T-cell (primary cell): Measurements from ENCODE around the gene TPSG1. TPM values are rescaled to one million over a fixed set of nuclear protein-coding genes. Genes with fewer than 3 reads are reported as not detected.
"Not testable (repeated sequence)": the region's sequence is repeated elsewhere in the genome, so short reads cannot be mapped to it uniquely, and the experiment has no call there.

Experiments used
- ATAC-seq, 4 experiments: fragments of 200-7000 bp in 3 of 4; fragments of 150-1000 bp in 1 of 4; cut with Tn5 transposase; replicated peaks in 1 of 4; 1 replicate in 3 of 4; 2 replicates in 1 of 4; pipeline ENCODE4 v1.10.0; 2021; ENCODE audit warnings: moderate library complexity in 3 of 4, mild to moderate bottlenecking in 2 of 4, moderate number of reproducible peaks in 1 of 4
- CTCF ChIA-PET, 2 donors: fragments of 300-600 bp; sonication (Branson Sonifier 250); formaldehyde crosslinking; loops; one replicate each; lab custom pipeline; 2022; ENCODE audit warnings: antibody characterized with exemption in 2 of 2; lab: Charles Lee
- POLR2A ChIA-PET, 2 donors: fragments of 300-600 bp; sonication (Branson Sonifier 250); formaldehyde crosslinking; loops; one replicate each; lab custom pipeline; 2022; ENCODE audit warnings: antibody characterized with exemption in 2 of 2; lab: Charles Lee
- DNase-seq, 35 experiments: peaks; one replicate each; pipeline versions ENCODE4 v3.0.0 to v3.0.0-alpha.2; 2013 to 2023
- H3K27ac ChIP-seq: one replicate; pipeline ENCODE4 v1.5.1; 2013; ENCODE audit warnings: low read length
- H3K27me3 ChIP-seq, 2 experiments: replicated peaks in 1 of 2; 1 replicate in 1 of 2; 2 replicates in 1 of 2; pipeline versions ENCODE4 v1.6.1 to v1.7.0; 2013; ENCODE audit warnings: low read length in 1 of 2, mixed read lengths in 1 of 2; ENCODE audit not compliant: control insufficient read depth in 2 of 2, insufficient read depth in 2 of 2; ENCODE audit errors: extremely low read depth in 1 of 2
- H3K36me3 ChIP-seq, 2 donors: 1 replicate in 1 of 2; 2 replicates in 1 of 2; pipeline versions ENCODE4 v1.6.1 to v1.7.0; 2013; ENCODE audit warnings: low read length in 1 of 2; ENCODE audit not compliant: control insufficient read depth in 2 of 2, insufficient read depth in 1 of 2; ENCODE audit errors: extremely low read depth in 1 of 2
- H3K4me1 ChIP-seq, 2 experiments: 1 replicate in 1 of 2; 2 replicates in 1 of 2; pipeline versions ENCODE4 v1.6.1 to v1.7.0; 2013; ENCODE audit warnings: low read length in 2 of 2, mixed read lengths in 1 of 2; ENCODE audit not compliant: insufficient read depth in 2 of 2, control insufficient read depth in 1 of 2; ENCODE audit errors: extremely low read depth in 1 of 2
- H3K4me3 ChIP-seq, 2 donors: 1 replicate in 1 of 2; 2 replicates in 1 of 2; pipeline versions ENCODE4 v1.5.1 to v1.7.0; 2013; ENCODE audit warnings: mild to moderate bottlenecking in 2 of 2, low read length in 1 of 2, moderate library complexity in 1 of 2; ENCODE audit not compliant: control insufficient read depth in 1 of 2; ENCODE audit errors: extremely low read depth in 1 of 2
- H3K9me3 ChIP-seq: 2 replicates; pipeline ENCODE4 v1.7.0; 2013
- H3K27ac Mint-ChIP-seq, 2 donors: one replicate each; pipeline ENCODE4 v1.8.0; 2020 to 2021; ENCODE audit warnings: mild to moderate bottlenecking in 2 of 2, mixed read lengths in 2 of 2
- H3K27me3 Mint-ChIP-seq, 2 donors: one replicate each; pipeline ENCODE4 v1.8.0; 2021 to 2022; ENCODE audit warnings: mixed read lengths in 2 of 2
- H3K36me3 Mint-ChIP-seq: one replicate; pipeline ENCODE4 v1.8.0; 2021; ENCODE audit warnings: mixed read lengths
- H3K4me1 Mint-ChIP-seq, 3 donors: one replicate each; pipeline ENCODE4 v1.8.0; 2020 to 2022; ENCODE audit warnings: mixed read lengths in 3 of 3, mild to moderate bottlenecking in 1 of 3
- H3K4me3 Mint-ChIP-seq, 3 donors: one replicate each; pipeline ENCODE4 v1.8.0; 2020 to 2022; ENCODE audit warnings: mild to moderate bottlenecking in 3 of 3, mixed read lengths in 3 of 3, moderate library complexity in 3 of 3
- H3K9me3 Mint-ChIP-seq, 3 donors: one replicate each; pipeline ENCODE4 v1.8.0; 2020 to 2022; ENCODE audit warnings: mixed read lengths in 3 of 3
- WGBS: methylation state at CpG from one replicate; pipeline ENCODE4 v1.1.5; 2013; ENCODE audit warnings: missing lambda C conversion rate; ENCODE audit not compliant: insufficient coverage; 5-methylcytosine and 5-hydroxymethylcytosine counted together
- total RNA-seq, 35 experiments: library from RNA in 6 of 35; stranded (reverse) in 6 of 35; fragments of 120-200 nt in 1 of 35; gene quantifications; one replicate each; pipeline versions ENCODE4 v1.2.1 to v1.2.4 and lab custom pipeline; 2013 to 2026

Gene TPSG1
- total RNA-seq, 5 donors from 2014 or later (not counting 1 experiment from before 2014, with no cell fraction given), result not detected

DNA sequence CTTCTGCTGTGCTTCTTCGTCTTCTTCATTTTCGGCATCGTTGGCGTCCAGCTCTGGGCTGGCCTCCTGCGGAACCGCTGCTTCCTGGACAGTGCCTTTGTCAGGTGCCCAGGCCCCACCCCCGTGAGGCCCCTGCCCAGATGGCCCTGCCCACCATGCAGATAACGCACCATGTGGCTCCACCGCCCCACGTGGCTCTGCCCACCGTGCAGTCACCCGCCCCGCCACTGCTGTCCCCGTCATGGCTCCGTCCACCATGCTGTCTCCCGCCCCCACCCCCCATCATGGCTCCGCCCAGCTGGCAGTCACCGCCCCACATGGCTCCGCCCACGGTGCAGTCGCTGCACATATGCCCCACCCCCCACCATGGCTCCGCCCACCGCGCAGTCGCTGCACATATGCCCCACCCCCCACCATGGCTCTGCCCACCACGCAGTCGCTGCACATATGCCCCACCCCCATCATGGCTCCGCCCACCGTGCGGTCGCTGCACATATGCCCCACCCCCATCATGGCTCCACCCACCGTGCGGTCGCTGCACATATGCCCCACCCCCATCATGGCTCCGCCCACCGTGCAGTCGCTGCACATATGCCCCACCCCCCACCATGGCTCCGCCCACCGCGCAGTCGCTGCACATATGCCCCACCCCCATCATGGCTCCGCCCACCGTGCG, 26.3 kb downstream of the TPSG1 start:
- H3K4me1 Mint-ChIP-seq, H3K27me3 Mint-ChIP-seq, H3K4me3 Mint-ChIP-seq, H3K27ac Mint-ChIP-seq, POLR2A ChIA-PET, CTCF ChIA-PET, H3K9me3 Mint-ChIP-seq, H3K4me3 ChIP-seq, H3K4me1 ChIP-seq, H3K27ac ChIP-seq, H3K36me3 Mint-ChIP-seq, H3K36me3 ChIP-seq, H3K9me3 ChIP-seq, ATAC-seq: not testable (repeated sequence)
- peaks cover 0 to 31% of the 10 kb centered on the region in 2 experiments for H3K27me3 ChIP-seq
- peak in 3 of 35 experiments; percentile 15 to 25 (median 16) for DNase-seq
- 93% methylated on average over 14 of the region's 44 CpGs for WGBS

DNA sequence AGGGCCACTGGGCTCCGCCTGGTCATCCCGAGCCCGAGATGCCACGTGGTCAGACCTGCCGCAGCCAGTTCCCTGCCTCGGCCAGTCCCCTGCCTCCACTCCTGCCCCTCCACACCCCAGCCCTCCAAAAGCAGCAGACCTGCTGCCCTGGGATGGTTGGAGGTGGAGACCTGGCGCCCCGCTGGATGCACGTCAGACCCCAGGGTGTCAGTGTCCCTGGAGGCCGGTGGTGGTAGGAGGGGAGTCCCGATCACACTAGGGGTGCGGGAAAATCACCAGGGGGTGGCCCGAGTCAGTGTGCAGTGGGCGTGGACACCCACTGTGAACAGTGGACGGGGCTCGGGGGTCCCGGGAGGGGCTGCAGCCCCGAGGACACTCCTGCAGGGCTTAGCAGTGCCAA, 26.9 kb downstream of the TPSG1 start:
- Histone ChIP-seq H3K27me3 (peaks cover 0 to 37% of the 10 kb centered on the region in 2 experiments), H3K36me3 (no peaks in the 10 kb centered on the region), H3K27ac (no peak overlapping the region), H3K4me1 (peaks cover 0 to 6% of the 10 kb centered on the region in 2 experiments), H3K4me3 (no peak overlapping the region), H3K9me3 (no peaks in the 10 kb centered on the region)
- 93% methylated on average over 12 of the region's 18 CpGs for WGBS
- Mint-ChIP-seq H3K9me3 (no peaks in the 10 kb centered on the region), H3K36me3 (no peaks in the 10 kb centered on the region), H3K4me3 (no peak overlapping the region), H3K4me1 (no peaks in the 10 kb centered on the region), H3K27ac (no peak overlapping the region), H3K27me3 (peaks cover 0 to under 1% of the 10 kb centered on the region in 2 donors)
- POLR2A ChIA-PET, result no interaction called here
- CTCF ChIA-PET, result no interaction called here
- no peak for DNase-seq
- ATAC-seq, result no peak

DNA sequence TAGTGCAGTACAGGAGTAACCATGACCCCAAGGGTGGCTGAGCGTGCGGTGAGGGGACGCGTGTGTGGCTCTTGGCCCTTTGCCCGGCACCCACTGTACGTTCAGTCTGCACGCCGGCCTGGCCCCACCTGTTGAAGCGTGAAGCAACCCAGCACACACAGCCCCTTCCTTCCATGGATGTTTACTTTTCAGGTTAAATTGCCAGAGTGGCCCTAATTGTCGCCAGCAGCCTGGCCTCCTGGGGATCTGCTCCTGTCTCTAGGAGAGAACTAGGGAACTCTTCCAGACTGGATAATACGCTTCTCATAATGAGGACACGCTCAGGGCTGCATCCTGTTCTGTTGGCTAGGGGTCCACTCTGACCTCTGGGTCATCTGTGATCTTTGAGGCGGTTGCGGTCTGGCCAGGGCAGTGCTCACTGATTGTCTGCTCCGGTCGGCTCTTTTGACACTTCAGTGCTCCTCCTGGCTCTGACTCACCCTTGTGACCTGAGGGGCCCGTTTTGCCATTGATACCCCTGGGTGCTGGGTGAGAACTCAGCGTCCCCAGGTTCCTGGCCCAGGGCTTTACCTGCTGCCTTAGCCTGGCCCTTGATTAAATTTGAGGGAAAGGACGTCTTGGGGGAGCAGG, 27.7 kb downstream of the TPSG1 start:
- 81% methylated on average over 15 of the region's 19 CpGs for WGBS
- no peaks in the 10 kb centered on the region for H3K4me1 Mint-ChIP-seq
- CTCF ChIA-PET, result no interaction called here

DNA sequence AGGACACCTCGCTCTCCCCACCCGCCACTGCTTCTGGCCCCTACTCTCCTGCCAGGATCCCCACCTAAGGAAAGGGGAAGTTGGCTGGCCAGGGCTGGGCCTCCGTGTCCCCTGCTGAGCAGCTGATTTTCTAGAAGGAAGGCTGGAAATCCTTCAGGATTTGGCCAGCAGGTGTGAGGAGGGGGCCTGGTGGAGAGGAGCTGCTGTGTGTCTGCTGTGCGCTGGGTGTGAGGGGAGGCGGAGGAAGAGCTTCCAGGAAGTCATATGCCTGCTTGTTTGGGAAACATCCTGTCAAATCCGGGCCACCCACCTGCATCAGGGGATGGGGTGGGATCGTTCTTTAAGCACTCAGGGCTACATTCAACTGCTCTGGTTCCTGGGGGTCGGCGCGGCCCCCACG, 28.6 kb downstream of the TPSG1 start:
- Histone ChIP-seq H3K36me3 (no peaks in the 10 kb centered on the region), H3K4me3 (no peak overlapping the region), H3K9me3 (no peaks in the 10 kb centered on the region), H3K27me3 (peaks cover 0 to 49% of the 10 kb centered on the region in 2 experiments), H3K27ac (no peak overlapping the region), H3K4me1 (peaks cover 0 to 6% of the 10 kb centered on the region in 2 experiments)
- no peaks in the 10 kb centered on the region for H3K4me1 Mint-ChIP-seq
- H3K4me3 Mint-ChIP-seq, result no peak overlapping the region
- WGBS, result 55% methylated on average over 9 of the region's 11 CpGs
- no peaks in the 10 kb centered on the region for H3K36me3 Mint-ChIP-seq
- ChIA-PET POLR2A (no interaction called here), CTCF (no interaction called here)
- H3K9me3 Mint-ChIP-seq, result no peaks in the 10 kb centered on the region
- ATAC-seq, result no peak
- DNase-seq, result no peak
- no peak overlapping the region for H3K27ac Mint-ChIP-seq
- H3K27me3 Mint-ChIP-seq, result peaks cover 3 to 8% of the 10 kb centered on the region in 2 donors

More for the DNA sequence above, 27.7 kb downstream of the TPSG1 start:
- peaks cover 3 to 5% of the 10 kb centered on the region in 2 donors for H3K27me3 Mint-ChIP-seq
- DNase-seq (no peak), ATAC-seq (no peak)
- H3K9me3 Mint-ChIP-seq, result no peaks in the 10 kb centered on the region
- POLR2A ChIA-PET, result no interaction called here
- Histone ChIP-seq H3K27ac (no peak overlapping the region), H3K36me3 (no peaks in the 10 kb centered on the region), H3K4me3 (no peak overlapping the region), H3K27me3 (peaks cover 0 to 44% of the 10 kb centered on the region in 2 experiments), H3K9me3 (no peaks in the 10 kb centered on the region), H3K4me1 (peaks cover 0 to 6% of the 10 kb centered on the region in 2 experiments)
- no peak overlapping the region for H3K4me3 Mint-ChIP-seq
- no peak overlapping the region for H3K27ac Mint-ChIP-seq
- no peaks in the 10 kb centered on the region for H3K36me3 Mint-ChIP-seq

DNA sequence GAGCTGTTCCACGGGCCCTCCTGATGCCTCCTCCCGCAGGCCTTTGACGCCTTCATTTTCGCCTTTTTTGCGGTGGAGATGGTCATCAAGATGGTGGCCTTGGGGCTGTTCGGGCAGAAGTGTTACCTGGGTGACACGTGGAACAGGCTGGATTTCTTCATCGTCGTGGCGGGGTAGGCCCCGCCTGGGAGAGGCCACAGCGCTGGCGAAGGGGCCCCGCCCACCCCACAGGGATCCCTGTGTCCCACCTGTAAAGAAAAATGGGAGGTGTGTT, 29.7 kb downstream of the TPSG1 start:
- no peak for DNase-seq
- Histone ChIP-seq H3K9me3 (no peaks in the 10 kb centered on the region), H3K4me1 (peaks cover 0 to 6% of the 10 kb centered on the region in 2 experiments), H3K27me3 (peaks cover 0 to 50% of the 10 kb centered on the region in 2 experiments), H3K36me3 (no peaks in the 10 kb centered on the region), H3K27ac (no peak overlapping the region), H3K4me3 (no peak overlapping the region)
- 62% methylated on average over 5 of the region's 14 CpGs for WGBS
- ChIA-PET POLR2A (no interaction called here), CTCF (no interaction called here)
- no peak overlapping the region for H3K4me3 Mint-ChIP-seq
- H3K4me1 Mint-ChIP-seq, result no peaks in the 10 kb centered on the region
- no peak for ATAC-seq
- no peaks in the 10 kb centered on the region for H3K9me3 Mint-ChIP-seq
- no peaks in the 10 kb centered on the region for H3K36me3 Mint-ChIP-seq
- H3K27ac Mint-ChIP-seq, result no peak overlapping the region
- peaks cover 3 to 8% of the 10 kb centered on the region in 2 donors for H3K27me3 Mint-ChIP-seq

DNA sequence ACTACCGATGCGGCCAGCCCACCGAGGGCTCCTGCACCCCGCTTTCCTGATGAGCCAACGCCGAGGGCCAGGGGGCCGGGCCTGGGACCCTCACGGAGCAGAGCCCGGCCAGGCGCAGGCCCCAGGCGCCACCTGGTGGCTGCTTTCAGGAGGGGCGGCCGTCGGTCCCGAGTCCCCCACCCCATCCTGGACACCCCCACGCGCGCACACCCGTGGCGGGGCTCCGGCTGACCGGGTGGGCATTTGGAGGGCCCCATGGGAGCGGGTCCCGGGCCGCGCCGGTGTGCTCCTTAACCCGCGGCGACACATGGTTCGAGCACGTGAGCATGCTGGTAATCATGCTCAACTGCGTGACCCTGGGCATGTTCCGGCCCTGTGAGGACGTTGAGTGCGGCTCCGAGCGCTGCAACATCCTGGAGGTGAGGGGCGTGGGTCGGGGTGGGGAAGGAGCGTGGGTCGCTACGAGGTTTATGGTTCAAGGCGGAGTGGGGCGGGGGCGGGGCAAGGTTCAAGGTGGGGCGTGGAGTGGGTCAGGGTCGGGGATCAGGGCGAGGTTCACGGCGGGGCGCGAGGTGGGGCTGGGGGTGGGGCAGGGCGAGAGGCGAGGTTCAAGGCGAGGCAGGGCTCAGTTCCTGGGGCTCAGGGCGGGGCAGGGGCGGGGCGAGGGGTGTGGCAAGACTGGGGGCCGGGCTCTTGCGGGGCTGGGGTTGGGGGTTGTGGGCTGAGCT, 30.2 kb downstream of the TPSG1 start:
- POLR2A ChIA-PET, result no interaction called here
- no peak overlapping the region for H3K27ac ChIP-seq
- H3K4me1 ChIP-seq, result peaks cover 0 to 6% of the 10 kb centered on the region in 2 experiments
- H3K27me3 ChIP-seq, result peaks cover 0 to 55% of the 10 kb centered on the region in 2 experiments
- Mint-ChIP-seq H3K4me3 (no peak overlapping the region), H3K9me3 (no peaks in the 10 kb centered on the region), H3K27ac (no peak overlapping the region), H3K36me3 (no peaks in the 10 kb centered on the region), H3K4me1 (no peaks in the 10 kb centered on the region), H3K27me3 (peaks cover 3 to 8% of the 10 kb centered on the region in 2 donors)
- H3K36me3 ChIP-seq, result no peaks in the 10 kb centered on the region
- DNase-seq, result peak in 9 of 35 experiments; percentile 9 to 42 (median 22)
- CTCF ChIA-PET, result no interaction called here
- peak in 1 of 4 experiments; percentile 55 for ATAC-seq
- no peak overlapping the region for H3K4me3 ChIP-seq
- no peaks in the 10 kb centered on the region for H3K9me3 ChIP-seq
- 30% methylated on average over 46 of the region's 61 CpGs for WGBS
